Upper lobe of right lung (tissue), 1 donor: ENCODE data around the gene ANKRD30BL. TPM values are rescaled to one million over a fixed set of nuclear protein-coding genes. Genes with fewer than 3 reads are reported as not detected.
A peak's percentile ranks its signal among the peaks of the same experiment; 100 is the strongest.
"Not testable (repeated sequence)": the region's sequence is repeated elsewhere in the genome, so short reads cannot be mapped to it uniquely, and the experiment has no call there.

Experiments used
- ATAC-seq: fragments of 200-7000 bp; cut with Tn5 transposase; one replicate; pipeline ENCODE4 v1.9.1; 2020; ENCODE audit warnings: mild to moderate bottlenecking, moderate library complexity
- DNase-seq: peaks from one replicate; pipeline ENCODE4 v3.0.0-alpha.2; 2020
- H3K27ac ChIP-seq: fragments of 200-600 bp; one replicate; pipeline ENCODE4 v1.8.0; 2022
- H3K27me3 ChIP-seq: fragments of 200-600 bp; one replicate; pipeline ENCODE4 v1.8.0; 2022; ENCODE audit warnings: mild to moderate bottlenecking
- H3K36me3 ChIP-seq: fragments of 200-600 bp; one replicate; pipeline ENCODE4 v1.8.0; 2022
- H3K4me1 ChIP-seq: fragments of 200-600 bp; one replicate; pipeline ENCODE4 v1.8.0; 2022
- H3K4me3 ChIP-seq: fragments of 200-600 bp; one replicate; pipeline ENCODE4 v1.8.0; 2022; ENCODE audit warnings: mild to moderate bottlenecking
- H3K9me3 ChIP-seq: fragments of 200-600 bp; one replicate; pipeline ENCODE4 v1.8.0; 2022
- intact Hi-C: fragments of 100-400 bp; cut with DNase I; formaldehyde crosslinking; loops from one replicate; pipeline ENCODE4 v1.11.0; 2022
- long read RNA-seq: library from polyadenylated mRNA; unstranded; transcript quantifications from one replicate; pipeline ENCODE4 v2.0.0, GENCODE V29; 2021
- total RNA-seq: library from RNA; stranded (reverse); fragmentation: NEBNext Ultra II Directional; extraction: Animal tissue kit (Norgen Biotek cat#: 25700); gene quantifications from one replicate; pipeline ENCODE4 v1.2.1, GENCODE V29; 2021
- TF ChIP-seq, protein P1 (sequence below): fragments of 200-600 bp; IDR thresholded peaks from one replicate; pipeline ENCODE4 v1.8.0; 2022; ENCODE audit warnings: antibody characterized with exemption
- donor health status: DM: no; HTN: yes; CAD: no; lungs with severe emphysema.

Gene ANKRD30BL, protein sequence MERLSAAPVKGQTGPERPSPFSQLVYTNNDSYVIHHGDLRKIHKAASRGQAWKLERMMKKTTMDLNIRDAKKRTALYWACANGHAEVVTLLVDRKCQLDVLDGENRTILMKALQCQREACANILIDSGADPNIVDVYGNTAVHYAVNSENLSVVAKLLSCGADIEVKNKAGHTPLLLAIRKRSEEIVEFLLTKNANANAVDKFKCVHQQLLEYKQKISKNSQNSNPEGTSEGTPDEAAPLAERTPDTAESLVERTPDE
- not detected for total RNA-seq
- long read RNA-seq, result 0 reads

DNA sequence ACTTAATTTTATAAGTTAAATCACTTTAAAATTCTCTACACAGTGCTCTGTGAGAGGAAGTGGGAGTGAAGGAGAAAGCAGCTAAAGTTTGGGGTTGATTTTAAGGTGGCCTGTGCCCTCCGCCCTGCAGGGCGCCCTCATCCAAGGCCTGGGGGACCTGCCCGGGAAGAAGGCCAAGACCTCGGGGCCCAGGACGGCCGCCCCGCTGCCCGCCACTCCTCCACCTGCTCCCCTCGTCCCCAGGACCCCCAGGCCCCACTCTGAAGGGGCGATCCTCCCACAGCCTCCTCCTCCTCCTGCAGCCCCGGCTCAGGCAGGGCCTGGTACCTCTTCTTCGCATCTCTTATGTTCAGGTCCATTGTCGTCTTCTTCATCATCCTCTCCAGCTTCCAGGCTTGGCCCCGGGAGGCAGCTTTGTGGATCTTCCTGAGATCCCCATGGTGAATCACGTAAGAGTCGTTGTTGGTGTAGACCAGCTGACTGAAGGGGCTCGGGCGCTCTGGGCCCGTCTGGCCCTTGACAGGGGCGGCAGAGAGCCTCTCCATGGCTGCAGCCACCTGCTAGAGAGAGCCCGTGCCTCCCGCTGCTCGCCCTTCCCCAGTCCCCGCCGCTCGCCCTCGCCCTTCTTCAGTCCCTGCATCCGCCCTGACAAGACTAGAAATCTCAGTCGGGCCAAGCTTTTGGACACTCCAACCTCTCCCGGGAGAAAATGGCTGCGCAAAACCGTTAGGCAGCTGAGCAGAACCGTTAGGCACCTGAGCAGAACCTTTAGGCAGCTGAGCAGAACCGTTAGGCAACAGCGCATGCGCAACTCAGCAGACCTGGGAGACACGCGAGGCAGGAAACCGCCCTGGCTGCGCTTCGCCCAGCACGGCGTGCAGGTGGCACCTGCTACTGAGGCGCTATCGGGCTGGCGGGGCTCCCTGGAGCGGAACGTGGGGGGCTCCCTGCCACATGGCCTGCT is at the start of gene ANKRD30BL:
Gene ANKRD30BL, minus strand, starts transcription at position 792 of the 964 bp plus-strand sequence. Its CDS starts 247 bp downstream, at position 545.
- DNase-seq, ATAC-seq, H3K4me3 ChIP-seq, H3K27me3 ChIP-seq, intact Hi-C loops, H3K4me1 ChIP-seq, H3K27ac ChIP-seq, H3K36me3 ChIP-seq, H3K9me3 ChIP-seq: not testable (repeated sequence)

DNA sequence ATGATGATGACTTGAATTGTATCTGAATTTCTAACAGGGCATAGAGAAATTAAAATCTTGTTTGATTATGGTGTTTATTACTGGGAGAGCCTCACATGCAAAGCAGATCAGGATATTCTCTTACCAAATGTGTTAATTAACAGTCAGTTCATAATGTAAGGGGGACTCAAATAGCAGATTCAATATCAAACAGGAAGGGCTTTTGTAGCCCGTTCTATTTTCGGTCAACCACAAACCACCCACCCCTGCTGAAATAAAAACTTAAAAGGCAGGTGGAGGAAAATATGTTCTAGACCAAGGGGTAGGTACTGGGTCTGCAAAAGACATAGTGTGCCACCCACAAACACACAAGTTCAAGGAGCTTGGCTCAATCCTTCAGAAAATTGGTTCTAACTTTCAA is 41.1 kb upstream of the ANKRD30BL start:
- H3K4me3 ChIP-seq, intact Hi-C loops, H3K36me3 ChIP-seq, DNase-seq, H3K27ac ChIP-seq, H3K9me3 ChIP-seq, ATAC-seq, H3K4me1 ChIP-seq, H3K27me3 ChIP-seq: not testable (repeated sequence)

DNA sequence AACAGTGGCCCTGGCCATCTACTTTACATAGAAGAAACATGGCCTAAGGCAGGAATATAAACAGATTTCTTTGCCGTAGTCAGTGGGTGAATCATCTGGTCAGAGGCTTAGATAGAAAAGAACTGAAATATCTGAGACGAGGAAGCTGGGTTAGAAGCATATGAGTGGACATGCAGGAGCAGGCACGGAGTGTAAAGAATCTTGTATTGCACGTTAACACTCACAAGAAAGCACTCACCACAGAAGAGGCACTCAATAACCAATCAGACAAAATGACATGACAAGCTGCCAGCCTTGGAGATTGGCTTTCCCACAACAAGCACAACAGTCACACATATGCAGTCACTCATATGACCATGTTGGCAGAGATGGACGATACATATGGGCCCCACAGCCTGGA is 31.1 kb upstream of the ANKRD30BL start:
- H3K36me3 ChIP-seq, H3K4me1 ChIP-seq, intact Hi-C loops, H3K4me3 ChIP-seq, ATAC-seq, H3K9me3 ChIP-seq, H3K27ac ChIP-seq, H3K27me3 ChIP-seq, DNase-seq: not testable (repeated sequence)

DNA sequence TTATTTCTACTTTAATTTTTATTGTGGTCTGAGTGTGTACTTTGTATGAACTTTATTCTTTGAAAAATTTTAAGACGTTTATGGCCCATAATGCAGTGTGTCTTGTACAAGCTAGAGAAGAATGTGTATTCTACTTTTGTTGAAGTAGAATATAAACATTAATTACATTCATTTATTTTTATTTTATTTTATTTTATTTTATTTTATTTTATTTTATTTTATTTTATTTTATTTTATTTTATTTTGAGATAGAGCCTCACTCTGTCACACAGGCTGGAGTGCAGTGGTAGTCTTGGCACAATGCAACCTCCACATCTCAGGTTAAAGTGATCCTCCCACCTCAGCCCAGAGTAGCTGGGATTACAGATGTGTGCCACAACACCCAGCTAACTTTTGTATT is 5.3 kb upstream of the ANKRD30BL start:
- H3K4me1 ChIP-seq, ATAC-seq, intact Hi-C loops, DNase-seq, H3K4me3 ChIP-seq, H3K27me3 ChIP-seq, H3K36me3 ChIP-seq, H3K9me3 ChIP-seq, H3K27ac ChIP-seq: not testable (repeated sequence)

DNA sequence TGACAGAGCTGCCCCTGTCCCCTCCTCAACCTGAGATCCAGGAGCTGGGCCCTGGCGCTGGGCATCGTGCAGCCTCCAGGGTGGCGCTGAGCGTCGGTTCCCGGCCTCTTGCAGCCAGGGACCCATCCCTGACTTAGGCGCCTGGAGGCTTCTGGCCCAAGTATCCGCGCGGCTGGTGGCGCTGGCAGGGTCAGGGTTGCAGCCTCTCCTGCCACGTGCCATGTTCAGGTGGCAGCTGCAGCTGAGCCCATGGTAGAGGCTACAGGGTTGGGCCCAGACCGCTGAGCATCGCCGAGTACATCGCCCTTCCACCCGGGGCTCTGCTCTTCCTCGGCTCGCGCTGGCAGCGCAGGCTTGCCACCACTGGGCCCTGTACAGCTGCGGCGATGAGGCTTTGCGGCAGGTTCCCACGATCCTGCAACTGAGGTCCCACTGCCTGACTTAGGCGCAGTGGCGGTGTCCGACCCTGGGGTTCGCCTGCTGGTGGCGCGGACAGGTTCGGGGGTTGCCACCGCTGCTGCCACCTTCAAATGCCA is 441 bp upstream of the ANKRD30BL start:
- not testable (repeated sequence) for H3K9me3 ChIP-seq, H3K27me3 ChIP-seq, DNase-seq

DNA sequence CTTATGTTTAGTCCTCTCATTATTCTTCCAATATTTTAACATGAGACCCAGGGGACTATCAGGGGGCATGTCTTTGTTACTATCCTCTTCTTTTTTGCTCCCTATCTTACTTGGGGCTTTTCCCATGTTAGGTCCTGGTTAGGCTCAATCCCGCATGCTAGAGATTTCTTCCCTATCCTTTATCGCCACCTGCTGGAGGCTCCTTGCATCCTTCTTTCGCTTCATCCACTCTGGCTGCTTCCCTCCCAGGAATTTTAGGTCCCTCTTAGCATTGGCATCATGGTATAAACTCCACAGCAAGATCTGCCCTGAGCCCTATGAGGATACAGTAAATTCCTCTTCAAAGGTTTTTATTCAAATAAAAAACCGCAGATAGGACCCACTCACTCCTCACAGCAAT is 15.0 kb downstream of the ANKRD30BL start:
- H3K36me3 ChIP-seq, H3K4me1 ChIP-seq, H3K4me3 ChIP-seq, intact Hi-C loops, ATAC-seq, DNase-seq, H3K27ac ChIP-seq, H3K9me3 ChIP-seq, H3K27me3 ChIP-seq: not testable (repeated sequence)
- TF ChIP-seq, protein P1, sequence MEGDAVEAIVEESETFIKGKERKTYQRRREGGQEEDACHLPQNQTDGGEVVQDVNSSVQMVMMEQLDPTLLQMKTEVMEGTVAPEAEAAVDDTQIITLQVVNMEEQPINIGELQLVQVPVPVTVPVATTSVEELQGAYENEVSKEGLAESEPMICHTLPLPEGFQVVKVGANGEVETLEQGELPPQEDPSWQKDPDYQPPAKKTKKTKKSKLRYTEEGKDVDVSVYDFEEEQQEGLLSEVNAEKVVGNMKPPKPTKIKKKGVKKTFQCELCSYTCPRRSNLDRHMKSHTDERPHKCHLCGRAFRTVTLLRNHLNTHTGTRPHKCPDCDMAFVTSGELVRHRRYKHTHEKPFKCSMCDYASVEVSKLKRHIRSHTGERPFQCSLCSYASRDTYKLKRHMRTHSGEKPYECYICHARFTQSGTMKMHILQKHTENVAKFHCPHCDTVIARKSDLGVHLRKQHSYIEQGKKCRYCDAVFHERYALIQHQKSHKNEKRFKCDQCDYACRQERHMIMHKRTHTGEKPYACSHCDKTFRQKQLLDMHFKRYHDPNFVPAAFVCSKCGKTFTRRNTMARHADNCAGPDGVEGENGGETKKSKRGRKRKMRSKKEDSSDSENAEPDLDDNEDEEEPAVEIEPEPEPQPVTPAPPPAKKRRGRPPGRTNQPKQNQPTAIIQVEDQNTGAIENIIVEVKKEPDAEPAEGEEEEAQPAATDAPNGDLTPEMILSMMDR, result peak; percentile 63

More for the DNA sequence above, 441 bp upstream of the ANKRD30BL start:
- H3K4me1 ChIP-seq, intact Hi-C loops, H3K4me3 ChIP-seq, H3K36me3 ChIP-seq, ATAC-seq, H3K27ac ChIP-seq: not testable (repeated sequence)
